Thoracic aorta (tissue), 2 donors: Measurements from ENCODE around the gene PAPLN. TPM values are rescaled to one million over a fixed set of nuclear protein-coding genes. Genes with fewer than 3 reads are reported as not detected.

Experiments used
- ATAC-seq: fragments of 150-250 bp; one replicate; pipeline ENCODE4 v1.8.0; 2017; ENCODE audit warnings: low read depth; ENCODE audit not compliant: insufficient number of reproducible peaks, low FRiP score
- DNase-seq: peaks from one replicate; pipeline ENCODE4 v3.0.0-alpha.2; 2020; ENCODE audit warnings: low spot score
- H3K27ac ChIP-seq, 2 donors: fragments of 200-600 bp; sonication (generic); 1 replicate in 1 of 2; 2 replicates in 1 of 2; pipeline ENCODE4 v1.5.1; 2016; ENCODE audit warnings: mild to moderate bottlenecking in 2 of 2, moderate library complexity in 2 of 2
- H3K27me3 ChIP-seq: fragments of 200-600 bp; sonication (generic); replicated peaks from 2 replicates; pipeline ENCODE4 v1.6.0; 2016; ENCODE audit warnings: mild to moderate bottlenecking; ENCODE audit not compliant: insufficient read depth
- H3K36me3 ChIP-seq: fragments of 200-600 bp; sonication (generic); one replicate; pipeline ENCODE4 v1.5.1; 2016
- H3K4me1 ChIP-seq, 2 donors: fragments of 200-600 bp; sonication (generic); 1 replicate in 1 of 2; 2 replicates in 1 of 2; pipeline versions ENCODE4 v1.5.1 to v1.6.0; 2016; ENCODE audit warnings: low read depth in 2 of 2, mild to moderate bottlenecking in 1 of 2; ENCODE audit not compliant: control insufficient read depth in 1 of 2
- H3K4me3 ChIP-seq: fragments of 200-600 bp; sonication (generic); 2 replicates; pipeline ENCODE4 v1.5.1; 2016; ENCODE audit warnings: mild to moderate bottlenecking
- H3K9me3 ChIP-seq: fragments of 200-600 bp; sonication (generic); 2 replicates; pipeline ENCODE4 v1.5.1; 2016
- total RNA-seq, 2 donors: library from RNA; depleted of rRNA; stranded (reverse); fragments of >200 nt; gene quantifications; one replicate each; pipeline versions ENCODE4 v1.1.0 to v1.2.3, GENCODE V29; 2016
- TF ChIP-seq, protein P1 (sequence below): fragments of 200-600 bp; sonication (generic); IDR thresholded peaks from one replicate; pipeline ENCODE4 v1.5.1; 2019; ENCODE audit warnings: antibody characterized with exemption

The PAPLN gene
- total RNA-seq, 2 donors from 2014 or later, result 10.0 to 10.2 TPM

DNA sequence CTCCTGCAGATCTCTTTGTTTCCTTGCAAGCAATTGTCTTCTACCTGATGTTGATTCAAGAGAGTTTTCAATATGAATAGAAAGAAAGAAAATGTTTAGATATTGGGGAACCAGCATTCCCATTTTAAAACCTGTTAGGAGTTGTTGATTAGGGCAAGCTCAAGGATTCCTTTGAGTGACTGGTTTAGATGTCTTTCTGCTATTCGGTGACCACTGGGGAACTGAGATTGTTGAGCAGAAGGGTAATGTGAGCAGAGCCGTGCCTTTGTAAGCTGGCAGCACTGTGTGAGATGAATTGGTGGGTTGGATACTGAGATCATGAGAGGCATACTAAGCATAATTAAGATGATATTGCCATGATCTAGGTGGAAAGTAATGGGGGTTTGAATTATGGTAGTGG lies 39.1 kb upstream of the PAPLN start:
- no peak for DNase-seq
- no peaks in the 10 kb centered on the region for H3K9me3 ChIP-seq
- H3K27me3 ChIP-seq, result no peaks in the 10 kb centered on the region
- TF ChIP-seq, protein P1, sequence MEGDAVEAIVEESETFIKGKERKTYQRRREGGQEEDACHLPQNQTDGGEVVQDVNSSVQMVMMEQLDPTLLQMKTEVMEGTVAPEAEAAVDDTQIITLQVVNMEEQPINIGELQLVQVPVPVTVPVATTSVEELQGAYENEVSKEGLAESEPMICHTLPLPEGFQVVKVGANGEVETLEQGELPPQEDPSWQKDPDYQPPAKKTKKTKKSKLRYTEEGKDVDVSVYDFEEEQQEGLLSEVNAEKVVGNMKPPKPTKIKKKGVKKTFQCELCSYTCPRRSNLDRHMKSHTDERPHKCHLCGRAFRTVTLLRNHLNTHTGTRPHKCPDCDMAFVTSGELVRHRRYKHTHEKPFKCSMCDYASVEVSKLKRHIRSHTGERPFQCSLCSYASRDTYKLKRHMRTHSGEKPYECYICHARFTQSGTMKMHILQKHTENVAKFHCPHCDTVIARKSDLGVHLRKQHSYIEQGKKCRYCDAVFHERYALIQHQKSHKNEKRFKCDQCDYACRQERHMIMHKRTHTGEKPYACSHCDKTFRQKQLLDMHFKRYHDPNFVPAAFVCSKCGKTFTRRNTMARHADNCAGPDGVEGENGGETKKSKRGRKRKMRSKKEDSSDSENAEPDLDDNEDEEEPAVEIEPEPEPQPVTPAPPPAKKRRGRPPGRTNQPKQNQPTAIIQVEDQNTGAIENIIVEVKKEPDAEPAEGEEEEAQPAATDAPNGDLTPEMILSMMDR, result no peak
- H3K36me3 ChIP-seq, result peaks cover 45% of the 10 kb centered on the region
- no peak for ATAC-seq
- H3K4me1 ChIP-seq, result no peaks in the 10 kb centered on the region
- no peak overlapping the region for H3K27ac ChIP-seq
- no peak overlapping the region for H3K4me3 ChIP-seq

DNA sequence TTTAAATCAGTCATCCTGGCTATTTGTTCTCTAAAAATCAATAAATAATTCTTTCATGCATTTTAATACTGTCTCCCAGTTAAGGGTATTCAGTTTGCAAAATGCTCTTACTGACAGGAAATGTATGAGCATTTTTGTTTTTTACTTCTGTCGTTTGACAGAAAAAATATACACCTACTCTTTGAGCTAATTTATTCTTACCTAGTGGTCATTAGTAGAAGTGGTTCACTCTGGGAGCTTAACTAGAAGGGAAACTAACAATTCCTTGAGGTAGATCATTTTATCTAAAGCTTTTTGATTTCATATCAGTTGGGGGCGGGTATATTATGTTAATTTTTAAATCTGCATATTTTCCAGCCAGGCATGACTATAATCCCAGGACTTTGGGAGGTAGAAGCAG lies 33.8 kb upstream of the PAPLN start:
- Histone ChIP-seq H3K4me1 (no peaks in the 10 kb centered on the region), H3K27me3 (no peaks in the 10 kb centered on the region), H3K36me3 (peaks cover 36% of the 10 kb centered on the region), H3K9me3 (no peaks in the 10 kb centered on the region), H3K4me3 (no peak overlapping the region), H3K27ac (no peak overlapping the region)
- ATAC-seq (no peak), DNase-seq (no peak)
- TF ChIP-seq, protein P1, result no peak

DNA sequence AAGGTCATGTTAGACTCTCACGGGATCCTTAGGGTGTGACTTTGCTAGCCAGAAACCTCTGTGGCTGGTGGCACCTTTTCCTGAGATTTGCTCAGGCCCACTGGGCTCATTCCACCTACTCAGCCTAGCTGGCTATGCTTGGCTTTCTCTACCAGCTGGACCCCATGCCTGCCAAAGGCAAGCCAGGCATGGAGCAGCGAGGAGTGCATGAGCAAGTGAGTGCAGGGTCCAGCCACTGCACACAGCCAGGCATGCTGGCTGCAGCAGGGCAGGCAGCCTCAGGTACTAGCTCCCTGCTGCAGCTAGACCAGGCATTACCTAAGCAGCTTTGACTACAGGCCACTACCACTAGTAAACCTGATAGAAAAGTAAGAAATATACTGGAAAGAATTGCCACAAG lies 29.7 kb upstream of the PAPLN start:
- H3K9me3 ChIP-seq, result no peaks in the 10 kb centered on the region
- DNase-seq (no peak), ATAC-seq (no peak)
- no peak overlapping the region for H3K27ac ChIP-seq
- TF ChIP-seq, protein P1, result no peak
- no peak overlapping the region for H3K4me3 ChIP-seq
- peaks cover 0 to 16% of the 10 kb centered on the region in 2 donors for H3K4me1 ChIP-seq
- peaks cover 29% of the 10 kb centered on the region for H3K36me3 ChIP-seq
- no peaks in the 10 kb centered on the region for H3K27me3 ChIP-seq

DNA sequence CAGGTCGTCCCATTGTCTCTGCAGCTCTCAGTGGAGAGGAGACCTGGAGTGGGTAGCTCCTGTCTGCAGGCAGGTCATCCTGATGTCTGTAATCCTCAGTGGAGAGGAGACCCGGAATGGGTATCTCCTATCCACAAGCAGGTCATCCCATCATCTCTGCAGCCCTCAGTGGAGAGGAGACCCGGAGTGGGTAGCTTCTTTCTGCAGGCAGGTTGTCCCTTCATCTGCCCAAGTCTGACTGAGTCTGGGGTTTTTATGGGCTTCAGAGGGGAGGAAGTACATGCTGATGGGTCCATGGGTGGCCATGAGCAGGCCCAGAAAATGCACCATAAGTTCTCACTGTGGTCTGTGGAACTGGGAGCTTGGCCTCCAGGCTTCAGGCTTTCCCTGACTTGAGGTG lies 28.9 kb upstream of the PAPLN start:
- H3K27me3 ChIP-seq, result no peaks in the 10 kb centered on the region
- no peak overlapping the region for H3K27ac ChIP-seq
- no peak overlapping the region for H3K4me3 ChIP-seq
- DNase-seq (no peak), ATAC-seq (no peak)
- peaks cover 0 to 16% of the 10 kb centered on the region in 2 donors for H3K4me1 ChIP-seq
- no peaks in the 10 kb centered on the region for H3K9me3 ChIP-seq
- TF ChIP-seq, protein P1, result no peak
- peaks cover 24% of the 10 kb centered on the region for H3K36me3 ChIP-seq

DNA sequence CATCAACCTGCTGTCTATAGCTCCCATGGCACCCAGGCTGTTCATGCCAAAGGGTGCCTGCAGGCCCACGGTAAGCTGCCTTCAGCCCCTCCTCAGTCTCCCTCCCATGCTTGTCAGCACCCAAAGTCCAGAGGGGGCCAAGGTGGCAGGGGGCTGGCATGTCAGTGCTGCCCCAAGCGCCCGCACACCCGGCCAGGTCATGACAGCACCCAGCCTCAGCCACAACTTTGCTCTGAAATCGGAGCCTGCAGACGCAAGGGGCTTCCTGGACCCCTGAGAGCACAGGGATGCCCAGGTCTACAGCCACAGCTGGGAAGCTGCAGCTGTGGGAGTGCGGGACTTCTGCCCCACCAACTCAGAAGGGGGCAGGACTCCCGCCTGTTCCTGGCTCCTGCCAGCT lies 28.5 kb upstream of the PAPLN start:
- Histone ChIP-seq H3K27me3 (no peaks in the 10 kb centered on the region), H3K27ac (no peak overlapping the region), H3K4me1 (peaks cover 0 to 16% of the 10 kb centered on the region in 2 donors), H3K36me3 (peaks cover 25% of the 10 kb centered on the region), H3K9me3 (no peaks in the 10 kb centered on the region), H3K4me3 (no peak overlapping the region)
- ATAC-seq, result no peak
- DNase-seq, result no peak
- TF ChIP-seq, protein P1, result no peak
